CD1c-positive myeloid dendritic cell (primary cell): Measurements from ENCODE around the gene IQCF6.
"Not testable (repeated sequence)": the region's sequence is repeated elsewhere in the genome, so short reads cannot be mapped to it uniquely, and the experiment has no call there.

Experiments used
- DNase-seq: peaks from one replicate; pipeline ENCODE4 v3.0.0-alpha.2; 2016; ENCODE audit errors: extremely low spot score

IQCF6 gene

DNA sequence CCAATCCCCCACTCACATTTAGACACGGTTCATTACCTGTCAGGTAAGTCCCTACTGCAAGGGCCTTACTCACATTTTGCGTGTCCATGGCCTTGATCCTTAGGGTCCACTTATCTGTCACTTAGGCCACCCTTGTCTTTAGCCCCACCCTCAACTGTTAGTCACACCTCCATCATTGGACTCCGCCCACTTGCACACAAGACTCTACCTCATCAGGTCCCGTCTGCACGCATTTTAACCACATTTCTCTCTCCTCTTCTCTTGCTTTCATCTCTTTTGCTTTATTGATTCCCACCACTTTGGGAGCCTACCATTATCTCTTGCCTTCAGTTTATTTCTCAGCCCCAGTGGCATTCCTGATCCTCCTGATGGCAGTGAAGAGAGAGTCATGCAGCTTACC is at the start of gene IQCF6:
TSS of gene IQCF6 (minus strand) at position 101 of the 400 bp plus-strand sequence. CDS start at position 88, 13 bp downstream.
- DNase-seq, result no peak

DNA sequence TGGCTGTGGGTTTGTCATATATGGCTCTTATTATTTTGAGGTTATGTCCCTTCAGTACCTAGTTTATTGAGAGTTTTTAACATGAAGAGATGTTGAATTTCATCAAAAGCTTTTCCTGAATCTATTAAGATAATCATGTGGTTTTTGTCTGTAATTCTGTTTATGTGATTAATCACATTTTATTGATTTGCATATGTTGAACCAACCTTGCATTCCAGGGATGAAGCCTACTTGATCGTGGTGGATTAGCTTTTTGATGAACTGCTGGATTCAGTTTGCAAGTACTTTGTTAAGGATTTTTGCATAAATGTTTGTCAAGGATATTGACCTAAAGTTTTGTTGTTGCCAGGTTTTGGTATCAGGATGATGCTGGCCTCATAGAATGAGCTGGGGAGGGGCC is 49.3 kb upstream of the IQCF6 start:
- no peak for DNase-seq

DNA sequence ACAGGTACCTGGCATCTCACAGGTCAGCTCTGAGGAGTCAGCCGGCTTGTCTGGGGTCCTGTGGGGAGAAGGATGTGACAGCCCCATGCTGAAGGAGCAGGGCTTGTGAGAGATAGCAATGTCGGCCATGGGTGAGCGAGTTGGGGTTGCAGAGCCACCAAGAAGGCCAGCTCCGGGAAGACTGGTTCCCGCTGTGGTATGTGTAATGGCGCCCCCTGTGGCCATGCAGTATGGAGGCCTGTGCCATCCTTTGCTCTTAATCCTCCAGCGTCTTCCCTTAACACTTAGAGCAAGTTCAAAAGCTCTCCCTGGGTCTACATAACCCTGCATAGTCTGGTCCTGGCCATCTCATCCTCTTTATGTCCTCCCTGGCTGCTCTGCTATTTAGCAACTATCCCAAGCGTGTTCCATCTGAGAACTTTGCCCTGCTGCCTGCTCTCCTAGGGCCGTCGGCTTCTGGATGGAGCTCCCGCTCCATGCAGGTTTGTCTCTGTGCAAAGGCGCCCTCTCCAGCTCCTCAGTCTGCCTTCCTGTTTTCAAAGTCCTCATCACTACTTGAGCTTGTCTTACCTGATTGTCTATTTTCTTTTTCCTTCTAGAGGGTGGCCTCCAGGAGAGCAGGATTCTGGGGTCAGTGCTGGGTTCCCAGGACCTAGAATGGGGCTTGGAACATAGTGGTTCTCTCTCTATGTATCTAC is 40.8 kb upstream of the IQCF6 start:
- DNase-seq, result no peak

DNA sequence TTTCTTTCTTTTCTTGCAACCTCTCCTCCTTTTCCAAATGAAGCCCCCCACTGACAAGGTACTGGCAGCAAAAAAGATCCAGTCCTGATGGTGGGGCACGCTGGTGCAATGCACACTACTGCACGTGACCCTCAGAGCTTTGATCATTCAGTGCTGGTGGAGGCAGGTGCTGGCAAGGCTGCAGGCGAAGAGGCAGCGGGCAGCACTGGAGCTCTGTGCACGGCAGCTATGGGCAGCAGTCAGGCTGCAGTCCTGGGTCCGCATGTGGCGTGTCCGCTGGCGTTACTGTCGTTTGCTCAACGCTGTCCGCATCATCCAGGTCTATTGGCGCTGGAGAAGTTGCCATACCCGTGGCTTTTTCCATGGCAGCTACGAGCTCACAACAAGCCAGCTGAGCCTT is 40.1 kb upstream of the IQCF6 start:
- no peak for DNase-seq

DNA sequence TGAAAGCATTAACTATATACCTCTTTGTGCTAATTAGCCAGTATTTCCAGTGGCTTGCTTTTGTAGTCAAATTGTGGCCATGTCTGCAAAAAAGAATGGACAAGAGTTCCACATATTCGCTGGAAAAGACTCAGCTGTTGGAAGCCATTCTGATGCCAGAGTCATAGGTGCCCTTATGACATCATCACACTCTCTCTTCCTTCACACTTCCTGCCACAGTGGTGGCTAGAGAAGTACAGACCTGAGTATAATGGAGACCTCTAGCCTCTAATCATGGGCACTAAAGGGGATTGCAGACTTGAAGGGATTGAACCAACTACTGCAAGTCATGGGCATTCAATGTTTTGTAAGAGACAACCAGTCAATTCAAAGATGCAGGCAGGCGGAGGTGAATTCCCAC is 38.3 kb upstream of the IQCF6 start:
- no peak for DNase-seq

DNA sequence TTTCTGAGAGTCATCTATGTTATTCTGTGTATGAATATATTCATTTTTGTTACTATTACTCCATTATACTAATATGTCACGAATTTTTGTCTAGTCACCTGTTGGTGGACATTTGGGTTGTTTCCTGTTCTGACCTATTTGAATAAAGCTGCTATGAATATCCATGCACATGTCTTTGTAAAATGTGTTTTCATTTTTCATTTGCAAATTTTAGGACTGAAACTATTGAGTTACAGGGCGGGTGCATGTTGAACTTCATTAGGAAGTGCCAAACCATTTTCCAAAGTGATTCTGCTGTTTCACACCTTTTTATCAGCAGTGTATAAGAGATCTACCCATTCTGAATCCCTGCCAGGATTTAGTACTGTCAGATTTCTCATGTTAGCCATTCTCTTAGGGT is 37.7 kb upstream of the IQCF6 start:
- DNase-seq, result no peak

DNA sequence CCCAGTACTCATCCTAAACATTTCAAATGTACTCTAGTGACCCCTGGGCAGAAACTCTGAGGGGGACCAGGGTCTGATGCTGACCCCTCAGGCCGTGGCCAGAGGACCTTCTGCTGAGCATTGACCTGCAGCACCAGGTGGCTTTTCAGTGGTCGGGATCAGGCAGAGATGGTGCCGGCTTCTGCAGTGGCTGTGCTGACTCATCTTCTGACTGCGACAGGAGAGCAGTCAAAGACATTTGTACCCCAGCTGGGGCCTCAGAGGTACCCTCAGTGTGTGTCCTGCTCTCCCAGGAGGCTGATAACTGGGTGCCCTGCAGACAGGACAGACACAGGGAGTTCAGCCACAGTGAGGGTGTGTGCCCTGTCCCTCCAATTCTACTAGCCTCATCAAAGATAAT is 36.6 kb upstream of the IQCF6 start:
- no peak for DNase-seq

DNA sequence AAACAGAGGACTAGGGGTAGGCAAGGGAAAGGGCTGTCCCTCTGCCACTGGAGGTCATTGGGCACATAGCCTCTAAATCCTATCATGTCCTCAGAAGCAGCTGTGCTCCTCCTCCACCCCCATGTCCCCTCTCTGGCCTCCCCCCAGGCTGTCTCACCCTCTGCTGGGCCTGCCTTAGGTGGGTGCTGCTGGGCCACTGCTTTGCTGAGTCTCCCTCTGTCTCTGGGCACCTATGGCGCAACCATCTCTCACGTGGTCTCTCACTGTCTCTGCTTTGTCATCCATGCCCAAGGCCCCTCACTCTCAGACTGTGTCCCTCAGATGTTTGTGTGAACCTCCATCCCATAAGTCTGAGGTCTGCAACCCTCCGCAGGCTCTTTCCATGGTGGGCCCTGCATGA is 35.0 kb upstream of the IQCF6 start:
- no peak for DNase-seq

DNA sequence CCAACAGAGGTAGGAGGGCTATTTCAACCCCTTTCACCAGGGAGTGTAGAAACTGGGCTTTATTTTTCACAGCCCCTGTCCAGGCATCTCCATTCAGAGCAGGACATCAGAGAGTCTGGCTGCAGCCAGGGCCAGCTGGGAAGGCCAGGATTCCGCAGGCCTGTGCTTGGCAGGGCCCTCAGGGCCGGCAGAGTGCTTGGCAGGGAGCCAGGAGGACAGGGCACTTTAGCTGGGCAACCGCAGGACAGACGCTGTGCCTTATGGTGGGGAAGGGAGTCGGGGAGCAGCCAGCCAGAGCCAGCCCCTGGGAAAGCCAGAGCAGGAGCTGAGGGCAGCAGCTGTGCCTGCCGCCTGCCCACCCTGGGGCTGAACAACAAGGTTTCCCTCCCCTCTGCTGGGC is 34.5 kb upstream of the IQCF6 start:
- DNase-seq, result no peak

DNA sequence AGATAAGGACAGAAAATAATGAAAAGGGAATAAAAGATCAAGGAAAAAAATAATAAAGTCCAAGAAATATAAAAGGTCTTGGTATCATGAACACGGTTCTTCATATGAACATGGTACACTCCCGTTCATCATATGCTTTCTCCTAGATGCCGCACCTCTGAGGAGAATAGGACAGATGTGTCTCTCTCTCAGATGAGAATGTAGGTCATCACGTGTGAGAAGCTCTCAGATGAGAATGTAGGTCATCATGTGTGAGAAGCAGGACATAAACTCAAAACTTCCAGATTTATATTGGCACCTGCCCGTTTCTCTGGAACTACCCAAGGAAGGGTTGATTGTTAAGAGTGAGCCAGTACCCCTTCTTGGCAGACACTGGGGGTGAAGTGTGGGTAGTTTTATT is 29.9 kb upstream of the IQCF6 start:
- no peak for DNase-seq

DNA sequence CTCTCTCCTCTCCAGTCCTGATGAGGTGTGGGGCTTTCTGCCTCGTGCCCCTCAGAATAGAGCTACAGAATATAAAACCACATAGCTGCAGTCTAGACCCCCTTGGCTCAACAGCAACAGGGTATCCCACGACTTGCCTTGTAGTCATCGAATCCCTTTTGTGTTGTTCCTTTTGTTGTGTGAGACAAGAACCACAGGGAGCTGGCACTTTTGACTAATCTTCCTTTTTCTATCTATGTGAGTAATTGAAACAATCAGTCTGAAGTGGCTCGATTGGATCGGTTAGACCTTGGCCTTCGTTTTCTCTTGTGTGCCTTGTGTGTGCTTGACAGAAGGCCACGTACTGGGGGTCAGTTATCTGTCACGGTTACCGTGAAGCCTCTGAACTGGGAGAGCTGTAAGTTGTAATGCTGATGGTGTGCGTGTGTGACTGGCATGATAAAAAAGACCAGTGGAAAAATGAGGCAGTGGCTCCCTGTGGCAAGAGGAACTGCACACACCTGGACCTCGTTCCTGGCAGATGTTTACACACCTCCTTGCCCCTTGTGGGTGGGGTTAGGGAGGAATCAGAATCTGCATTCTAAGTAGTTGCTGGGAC is 23.2 kb upstream of the IQCF6 start:
- DNase-seq, result no peak

DNA sequence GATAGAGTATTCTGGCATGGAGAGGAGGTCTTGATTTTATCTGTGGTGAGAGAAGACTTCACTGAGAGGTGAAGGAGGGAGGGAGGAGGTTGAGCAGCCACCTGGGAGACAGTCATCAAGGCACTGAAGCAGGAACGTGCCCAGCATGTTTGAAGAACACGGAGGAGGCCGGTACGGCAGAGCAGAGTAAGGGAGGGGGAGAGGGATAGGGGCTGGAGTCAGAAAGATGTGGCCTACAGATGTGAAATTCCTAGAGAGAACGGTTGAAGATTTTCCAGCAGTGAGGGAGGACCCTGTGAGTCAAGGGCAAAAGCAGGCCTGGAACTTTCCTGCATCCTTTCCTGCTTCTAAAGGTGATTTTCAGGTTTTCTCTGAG is 21.7 kb upstream of the IQCF6 start:
- no peak for DNase-seq

DNA sequence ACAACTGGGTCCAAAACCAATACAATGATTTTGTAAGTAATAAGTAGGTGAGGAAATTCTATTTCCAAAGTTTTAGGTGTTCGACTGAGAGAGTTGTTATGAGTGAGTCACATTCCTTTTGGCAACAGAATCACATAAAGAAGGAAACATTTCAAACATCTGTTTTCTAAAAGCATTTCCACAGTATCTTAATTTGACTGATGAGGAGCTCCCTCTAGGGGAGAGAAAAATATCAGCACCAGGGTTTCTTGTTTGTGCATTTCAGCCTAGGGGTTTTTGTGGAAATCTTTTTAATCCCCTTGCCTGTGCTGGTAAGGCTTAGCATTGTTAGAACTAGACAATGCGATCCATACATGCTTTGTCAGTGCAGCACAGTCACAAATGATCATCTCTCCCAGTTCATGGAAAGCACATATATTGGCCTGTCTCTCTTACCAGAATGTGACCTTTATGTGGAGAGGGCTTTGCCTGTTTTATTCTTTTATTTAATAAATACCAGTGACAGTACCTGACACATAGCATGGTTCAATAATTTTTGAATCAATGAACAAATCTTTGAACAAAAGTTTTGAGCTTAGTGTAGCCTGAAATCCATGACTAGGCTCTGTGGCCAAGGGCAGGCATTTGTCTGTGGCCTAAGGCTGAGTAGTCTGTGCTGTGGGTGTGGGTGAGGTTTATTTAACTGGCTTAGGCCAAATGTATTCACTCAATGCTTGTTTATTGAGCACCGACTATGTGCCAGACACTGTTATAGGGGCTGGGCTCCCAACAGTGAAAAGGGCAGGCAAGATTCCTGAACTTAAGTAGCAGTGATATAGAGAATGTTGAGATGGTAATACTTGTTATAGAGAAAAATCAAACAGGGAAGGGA is 21.1 kb upstream of the IQCF6 start:
- DNase-seq, result peak; percentile 71

DNA sequence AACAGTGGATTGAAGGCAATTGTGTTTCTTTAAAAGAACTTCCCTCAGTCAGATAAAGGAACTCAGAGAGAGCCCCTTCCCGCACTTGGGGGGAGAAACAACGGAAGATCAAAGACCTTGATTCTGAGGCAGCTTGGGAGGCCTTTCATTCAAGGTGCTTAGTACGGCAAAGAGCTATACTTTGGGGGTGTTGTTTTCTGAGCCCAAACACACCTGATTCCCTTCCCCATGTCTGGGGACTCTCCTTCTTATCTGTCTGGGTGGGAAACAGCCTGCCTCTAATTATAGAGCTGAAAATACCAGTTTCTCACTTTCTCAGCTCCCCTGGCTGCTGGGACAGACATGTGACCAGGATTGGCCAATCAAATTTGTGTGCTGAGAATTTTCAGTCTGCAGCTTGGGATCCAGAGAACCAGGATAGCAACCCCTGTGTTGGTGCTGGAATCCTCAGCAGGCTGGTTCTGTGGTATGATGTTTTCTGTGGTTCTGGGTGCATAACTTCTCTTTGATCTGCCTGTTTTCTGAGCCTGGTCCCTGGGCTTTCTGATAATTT is 19.4 kb upstream of the IQCF6 start:
- no peak for DNase-seq

DNA sequence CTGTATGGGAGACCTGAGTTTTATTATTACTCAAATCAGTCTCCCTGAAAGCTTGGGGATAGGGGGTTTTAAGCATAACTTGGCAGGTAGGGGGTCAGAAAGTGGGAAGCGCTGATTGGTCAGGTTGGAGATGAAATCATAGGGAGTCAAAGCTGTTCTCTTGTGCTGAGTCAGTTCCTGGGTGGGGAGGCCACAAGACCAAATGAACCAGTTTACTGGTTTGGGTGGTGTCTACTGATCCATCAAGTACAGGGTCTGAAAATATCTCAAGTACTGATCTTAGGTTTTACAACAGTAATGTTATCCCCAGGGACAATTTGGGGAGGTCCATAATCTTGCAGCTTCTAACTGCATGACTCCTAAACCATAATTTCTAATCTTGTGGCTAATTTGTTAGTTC is 17.8 kb upstream of the IQCF6 start:
- DNase-seq, result no peak

DNA sequence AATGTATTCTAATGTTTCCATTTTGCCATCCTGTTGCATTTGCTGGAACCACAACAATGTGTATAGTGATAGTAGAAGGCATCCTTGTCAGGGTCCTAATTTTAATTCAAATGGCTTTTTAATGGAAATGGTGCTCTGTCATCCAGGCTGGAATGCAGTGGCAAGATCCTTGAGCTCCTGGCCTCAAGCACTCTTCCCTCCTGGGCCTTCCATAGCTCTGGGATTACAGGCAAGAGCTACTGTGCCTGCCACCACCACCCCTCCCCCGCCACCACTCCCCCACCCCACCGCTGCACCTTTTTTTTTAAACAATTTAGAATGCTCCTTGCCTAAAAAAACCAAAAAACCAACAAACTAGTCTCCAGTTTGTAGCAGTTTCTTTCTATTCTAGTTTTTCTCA is 15.2 kb upstream of the IQCF6 start:
- DNase-seq, result no peak

DNA sequence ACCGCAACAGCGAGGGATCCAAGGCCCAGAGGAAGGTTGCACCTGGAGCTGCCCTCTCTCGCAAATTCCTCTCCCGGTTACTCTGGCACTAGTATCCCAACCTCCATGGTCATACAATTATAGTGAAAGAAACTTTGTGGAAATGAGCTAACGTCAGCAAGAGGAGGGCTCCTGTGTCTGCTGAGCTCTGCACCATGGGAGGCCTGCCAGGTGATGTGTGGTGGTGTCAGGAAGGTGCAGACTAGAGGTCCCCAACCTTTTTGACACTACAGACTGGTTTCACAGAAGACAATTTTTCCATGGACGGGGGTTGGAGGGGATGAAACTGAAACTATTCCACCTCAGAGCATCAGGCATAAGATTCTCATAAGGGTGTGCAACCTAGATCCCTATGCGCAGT is 13.2 kb upstream of the IQCF6 start:
- no peak for DNase-seq

DNA sequence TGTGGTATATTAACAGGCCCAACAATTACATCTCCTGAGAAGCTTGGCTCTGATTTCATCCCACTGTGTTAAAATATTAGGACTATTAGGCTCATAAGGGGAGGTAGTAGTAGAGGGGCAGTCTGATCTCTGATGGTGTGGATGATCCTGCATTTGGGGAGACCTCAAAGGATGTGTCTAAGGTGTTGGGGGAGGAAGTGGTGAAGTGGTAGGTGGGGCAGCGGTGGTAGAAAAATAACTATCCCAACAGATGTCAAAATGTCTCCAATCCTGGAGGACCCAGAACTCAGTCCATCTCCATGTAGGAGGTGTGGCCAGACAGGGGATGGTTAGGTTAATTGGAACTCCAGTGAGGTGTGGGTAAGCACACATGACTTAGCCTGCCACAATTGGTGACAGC is 10.4 kb upstream of the IQCF6 start:
- no peak for DNase-seq

DNA sequence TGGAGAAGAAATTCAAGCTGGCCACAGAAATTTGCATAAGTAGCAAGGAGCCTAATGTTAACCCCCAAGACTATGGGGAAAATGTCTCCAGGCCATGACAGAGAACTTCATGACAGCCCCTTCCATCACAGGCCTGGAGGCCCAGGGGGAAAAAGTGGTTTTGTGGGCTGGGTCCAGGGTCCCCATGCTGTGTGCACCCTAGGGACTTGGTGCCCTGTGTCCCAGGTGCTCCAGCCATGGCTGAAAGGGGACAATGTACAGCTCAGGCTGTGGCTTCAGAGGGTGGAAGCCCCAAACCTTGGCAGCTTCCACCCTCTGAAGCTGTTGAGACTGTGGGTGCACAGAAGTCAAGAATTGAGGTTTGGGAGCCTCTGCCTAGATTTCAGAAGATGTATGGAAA is 8.5 kb upstream of the IQCF6 start:
- DNase-seq, result not testable (repeated sequence)

DNA sequence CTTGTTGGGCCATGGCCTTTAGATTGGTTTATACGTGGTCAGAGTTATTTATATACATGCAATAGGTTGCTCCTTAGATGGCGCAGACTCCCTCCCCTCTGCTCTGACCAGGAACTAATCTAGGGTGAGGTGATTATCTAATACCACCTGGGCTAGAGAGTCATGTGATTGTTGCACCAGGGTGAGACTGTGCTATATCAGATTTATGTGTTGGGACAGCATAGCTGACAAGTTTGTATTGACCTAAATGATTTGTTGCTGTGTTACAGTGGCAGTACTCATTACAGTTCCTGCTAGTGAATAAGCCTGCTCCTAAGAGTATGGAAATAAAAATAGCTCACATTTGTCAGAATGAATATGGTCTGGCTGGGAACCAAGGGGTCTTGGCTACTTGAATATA is 7.2 kb upstream of the IQCF6 start:
- DNase-seq, result no peak

DNA sequence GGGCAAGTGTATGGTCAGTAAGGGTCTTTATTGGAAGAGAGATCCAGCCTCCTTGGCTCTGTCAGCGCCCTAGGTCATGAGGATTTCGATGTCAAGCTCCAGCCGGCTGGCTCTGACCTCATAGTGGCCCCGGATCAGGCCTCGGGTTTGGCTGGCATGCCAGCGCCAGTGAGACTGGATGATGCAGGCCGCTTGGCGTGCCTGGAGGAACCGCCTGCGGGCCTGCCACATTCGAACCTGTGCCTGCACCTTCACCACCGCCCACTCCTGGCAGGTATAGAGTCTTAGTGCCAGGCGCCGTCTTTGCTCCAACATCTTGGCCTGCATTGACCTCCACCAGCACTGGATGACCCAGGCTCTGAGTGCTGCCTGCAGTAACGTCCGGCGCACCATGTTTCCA is 483 bp downstream of the IQCF6 start:
- DNase-seq, result no peak

DNA sequence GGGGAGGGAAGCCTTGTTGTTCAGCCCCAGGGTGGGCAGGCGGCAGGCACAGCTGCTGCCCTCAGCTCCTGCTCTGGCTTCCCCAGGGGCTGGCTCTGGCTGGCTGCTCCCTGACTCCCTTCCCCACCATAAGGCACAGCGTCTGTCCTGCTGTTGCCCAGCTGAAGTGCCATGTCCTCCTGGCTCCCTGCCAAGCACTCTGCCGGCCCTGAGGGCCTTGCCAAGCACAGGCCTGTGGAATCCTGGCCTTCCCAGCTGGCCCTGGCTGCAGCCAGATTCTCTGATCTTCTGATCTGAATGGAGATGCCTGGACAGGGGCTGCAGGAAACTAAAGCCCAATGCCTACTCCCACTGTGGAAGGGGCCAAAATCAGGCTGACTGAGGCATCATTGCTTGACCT is 1.1 kb downstream of the IQCF6 start:
- DNase-seq, result no peak

DNA sequence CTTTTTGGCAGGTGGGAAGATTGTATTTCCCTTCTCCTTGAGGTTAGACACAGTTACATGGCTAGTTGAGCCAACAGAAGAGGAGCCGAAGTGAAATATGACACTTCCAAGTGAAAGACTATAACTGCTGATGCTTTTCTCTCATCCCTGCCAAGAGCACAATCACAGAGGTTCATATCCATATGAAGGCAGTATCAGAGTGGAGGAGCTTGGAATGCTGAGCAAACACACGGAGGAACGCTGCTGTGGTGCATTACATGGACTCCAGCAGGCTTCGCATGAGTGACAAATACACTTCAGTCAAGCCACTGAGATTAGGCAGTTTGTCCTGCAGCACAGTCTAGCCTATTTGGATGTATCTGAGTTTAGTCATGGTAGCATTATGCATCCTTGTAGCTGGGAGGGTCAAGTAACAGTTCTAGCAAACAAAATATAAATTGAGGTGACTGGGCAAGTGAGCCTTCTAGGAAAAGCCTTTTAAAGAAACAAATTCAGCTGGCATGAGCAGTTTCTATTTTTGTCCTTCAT is 5.4 kb downstream of the IQCF6 start:
- no peak for DNase-seq
